ENCODE data around the gene TET3.

TET3 gene

GRCh38 chr2:74007121-74007520 lies 22.4 kb downstream of the TET3 start:
- DNase-seq (ENCODE audit: low read depth) = no peak

DNA sequence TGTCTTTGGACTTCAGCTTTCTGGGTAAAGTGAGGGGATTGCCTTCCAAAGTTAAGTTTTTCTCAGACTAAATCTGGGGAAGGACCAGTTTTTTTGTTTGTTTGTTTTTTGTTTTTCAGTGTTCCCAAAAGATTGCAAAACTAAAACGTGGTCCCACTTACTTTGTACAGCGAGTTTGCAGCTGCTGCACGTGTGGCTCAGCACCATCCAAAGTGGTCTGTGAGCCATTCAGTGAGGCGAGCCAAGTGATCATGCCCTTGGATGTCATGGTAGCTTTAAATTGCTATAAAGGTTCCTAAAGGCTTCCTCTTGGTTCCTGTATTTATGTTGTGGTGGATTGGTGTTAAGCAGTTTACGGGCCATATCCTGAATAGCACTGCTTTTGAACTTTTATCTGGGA lies 23.0 kb downstream of the TET3 start:
- no peak for DNase-seq (ENCODE audit: low read depth)

- DNase-seq (ENCODE audit: low read depth) = no peak
These were observed 24.2 kb downstream of the TET3 start for GRCh38 chr2:74008761-74009395.

DNA sequence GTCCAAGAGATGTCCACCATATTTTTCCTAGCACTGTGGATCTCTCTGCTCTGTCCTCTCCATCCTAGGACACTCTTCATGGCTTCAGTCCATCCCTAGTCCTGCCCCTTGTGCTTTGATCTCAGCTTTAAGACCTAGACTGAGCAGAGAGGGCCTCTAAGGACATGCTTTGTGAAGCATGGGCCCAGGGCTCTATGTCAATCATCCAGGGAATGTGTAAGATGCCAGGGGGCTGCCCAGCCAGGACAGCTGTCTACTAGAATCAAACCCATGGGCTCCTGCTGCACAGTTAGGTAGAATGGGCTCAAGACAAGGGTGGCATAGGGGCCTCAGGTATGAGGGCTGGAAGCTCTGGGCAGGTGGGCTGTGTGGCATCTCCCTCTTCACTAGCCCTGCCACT lies 24.9 kb downstream of the TET3 start:
- no peak for DNase-seq (ENCODE audit: low read depth)

GRCh38 chr2:74010087-74010541 lies 25.4 kb downstream of the TET3 start:
- DNase-seq (ENCODE audit: low read depth) = no peak

DNA sequence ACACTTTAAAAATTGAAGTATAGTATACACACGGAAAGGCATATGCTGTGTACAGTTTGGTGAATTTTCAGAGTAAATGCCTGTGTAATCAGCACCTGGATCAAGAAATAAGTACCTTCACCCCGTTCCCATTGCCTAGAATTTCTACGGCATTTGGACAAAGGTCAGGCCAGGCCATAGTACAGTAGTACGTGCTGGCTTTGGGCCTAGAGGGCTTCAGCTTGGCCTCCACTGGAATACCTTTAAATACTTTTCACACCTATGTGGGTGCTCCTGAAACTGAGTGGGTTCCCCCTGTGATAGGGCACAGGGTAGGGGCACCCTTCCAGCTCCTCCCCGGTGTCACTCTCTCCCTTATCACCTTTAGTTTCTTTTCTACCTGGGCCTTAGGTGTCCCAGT lies 26.5 kb downstream of the TET3 start:
- no peak for DNase-seq (ENCODE audit: low read depth)

- no peak for DNase-seq (ENCODE audit: low read depth)
These were observed 30.1 kb downstream of the TET3 start for GRCh38 chr2:74014813-74015212.

DNA sequence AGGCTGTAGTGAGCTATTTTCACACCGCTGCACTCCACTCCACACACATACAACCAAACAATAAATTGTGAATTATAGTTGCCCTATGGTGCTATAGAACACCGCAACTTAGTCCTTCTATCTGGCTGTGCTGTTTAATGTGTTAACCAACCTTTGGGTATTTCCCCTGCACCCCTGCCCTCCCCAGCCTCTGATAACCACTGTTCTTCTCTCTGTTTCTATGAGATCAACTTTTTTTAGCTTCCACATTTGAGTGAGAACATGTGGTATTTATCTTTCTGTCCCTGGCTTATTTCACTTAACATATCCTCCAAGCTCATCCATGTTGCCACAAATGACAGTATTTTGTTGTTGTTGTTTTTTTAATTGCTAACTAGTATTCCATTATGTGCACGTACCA lies 32.5 kb downstream of the TET3 start:
- no peak for DNase-seq (ENCODE audit: low read depth)

DNA sequence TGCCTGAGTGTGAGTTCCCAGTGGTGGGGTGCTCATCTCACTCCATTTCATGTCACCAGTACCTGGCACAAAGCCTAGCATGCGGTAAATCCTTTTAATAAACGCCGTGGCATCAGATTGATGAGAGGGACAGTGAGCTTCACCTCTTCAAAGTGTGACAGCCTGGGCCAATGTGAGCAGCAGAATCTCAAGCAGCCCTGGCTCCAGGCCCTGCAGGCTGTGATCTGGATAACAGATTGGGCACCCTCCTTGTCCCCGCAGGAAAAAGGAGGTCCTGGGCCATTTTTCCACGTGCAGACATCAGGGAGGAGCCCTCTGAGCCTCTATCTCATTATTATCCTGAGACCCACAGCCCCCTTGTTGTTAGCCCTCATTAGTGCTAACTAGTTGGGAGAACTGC lies 34.8 kb downstream of the TET3 start:
- no peak for DNase-seq (ENCODE audit: low read depth)

DNA sequence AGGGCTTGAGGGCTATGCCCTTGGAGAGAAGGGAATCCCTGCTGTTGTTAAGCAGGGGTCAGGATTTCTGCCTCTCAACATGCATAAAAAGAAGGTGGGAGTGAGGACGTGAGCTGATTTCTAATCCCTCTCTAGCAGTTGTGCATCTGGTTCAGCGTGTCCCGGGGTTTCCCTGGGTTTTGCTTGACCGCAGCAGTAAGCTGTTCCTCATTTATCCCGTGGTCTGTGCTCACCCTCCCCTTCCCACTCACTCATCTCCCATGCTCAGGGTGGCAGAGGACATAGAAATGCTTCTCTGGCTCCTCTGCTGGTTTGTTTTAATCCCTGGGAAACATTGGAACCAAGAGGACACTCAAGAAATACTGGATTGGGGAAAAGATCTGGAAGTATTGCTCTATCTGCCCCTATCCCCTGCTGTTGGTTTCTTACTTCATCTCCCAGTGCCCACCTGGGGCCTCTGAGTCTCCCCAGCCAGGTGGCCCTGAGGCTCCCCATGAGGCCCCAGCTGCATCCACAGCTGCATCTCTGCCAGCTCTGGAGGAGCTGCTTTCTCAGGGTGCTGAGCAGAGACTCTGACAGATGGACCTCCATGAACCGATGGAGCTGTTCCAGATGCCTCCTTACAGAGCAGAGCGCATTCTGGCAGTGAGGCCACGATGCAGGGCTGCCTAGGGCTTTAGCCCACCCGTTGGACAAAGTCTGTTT lies 36.1 kb downstream of the TET3 start:
- DNase-seq (ENCODE audit: low read depth) = no peak

GRCh38 chr2:74021407-74021755 lies 36.7 kb downstream of the TET3 start:
- DNase-seq (ENCODE audit: low read depth) = no peak

DNA sequence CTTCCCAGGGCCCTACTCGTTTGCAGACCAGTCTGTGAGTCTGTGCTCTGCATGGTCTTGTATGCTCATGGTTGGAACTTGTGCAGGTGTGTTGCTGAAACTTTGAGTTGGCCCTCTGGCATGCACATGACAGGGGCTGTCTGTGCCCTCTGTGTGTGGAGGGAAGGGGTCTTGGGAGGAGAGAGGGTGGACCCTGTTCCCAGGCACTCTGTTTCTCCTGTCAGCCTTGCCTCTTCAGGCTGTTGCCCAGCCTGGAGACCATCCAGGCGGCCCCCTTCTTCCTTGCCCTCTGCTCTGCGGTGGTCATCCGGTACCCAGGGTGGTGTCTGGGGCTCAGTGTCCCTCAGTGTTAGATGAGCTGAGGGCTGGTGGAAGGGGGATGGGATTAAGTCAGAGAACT lies 39.5 kb downstream of the TET3 start:
- DNase-seq (ENCODE audit: low read depth) = no peak

GRCh38 chr2:74025971-74026612 lies 41.4 kb downstream of the TET3 start:
- DNase-seq (ENCODE audit: low read depth) = no peak

GRCh38 chr2:74026687-74027241 lies 42.1 kb downstream of the TET3 start:
- DNase-seq (ENCODE audit: low read depth) = no peak

- no peak for DNase-seq (ENCODE audit: low read depth)
These were observed 42.8 kb downstream of the TET3 start for GRCh38 chr2:74027496-74027895.

DNA sequence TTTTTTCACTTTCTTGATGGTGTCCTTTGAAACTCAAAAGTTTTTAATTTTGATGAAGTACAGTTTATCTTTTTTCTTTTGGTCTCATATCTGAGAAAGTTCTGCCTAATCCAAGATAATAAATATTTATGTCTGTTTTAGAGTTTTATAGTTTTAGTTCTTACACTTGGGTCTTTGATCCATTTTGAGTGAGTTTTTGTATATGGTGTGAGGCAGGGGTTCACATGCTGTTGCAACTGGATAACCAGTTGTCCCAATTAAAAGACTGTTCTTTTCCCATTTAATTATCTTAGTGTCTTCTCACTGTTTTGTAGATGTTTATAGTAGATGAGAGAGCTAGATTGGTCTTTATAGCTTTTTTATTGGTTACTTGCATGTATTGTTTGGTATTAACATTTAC lies 43.6 kb downstream of the TET3 start:
- DNase-seq (ENCODE audit: low read depth) = no peak

DNA sequence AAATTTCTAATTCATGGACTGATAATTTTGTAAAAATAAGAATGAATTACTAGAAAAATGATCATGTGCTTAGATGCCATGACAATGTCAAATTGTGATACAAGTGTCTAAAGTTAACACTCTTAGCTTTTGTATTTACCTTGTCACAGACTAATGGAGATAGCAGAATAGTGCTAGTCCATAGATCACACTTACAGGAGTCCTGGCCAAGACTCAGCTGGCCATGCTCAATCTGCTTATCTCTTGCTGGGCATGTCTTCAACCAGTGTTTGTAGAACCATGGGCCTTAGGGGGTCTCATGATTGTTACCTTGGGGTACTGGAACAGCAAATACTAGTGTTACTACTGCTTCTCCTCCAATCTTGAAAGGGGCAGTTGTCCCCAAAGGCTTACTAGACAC lies 44.0 kb downstream of the TET3 start:
- DNase-seq (ENCODE audit: low read depth) = no peak

DNA sequence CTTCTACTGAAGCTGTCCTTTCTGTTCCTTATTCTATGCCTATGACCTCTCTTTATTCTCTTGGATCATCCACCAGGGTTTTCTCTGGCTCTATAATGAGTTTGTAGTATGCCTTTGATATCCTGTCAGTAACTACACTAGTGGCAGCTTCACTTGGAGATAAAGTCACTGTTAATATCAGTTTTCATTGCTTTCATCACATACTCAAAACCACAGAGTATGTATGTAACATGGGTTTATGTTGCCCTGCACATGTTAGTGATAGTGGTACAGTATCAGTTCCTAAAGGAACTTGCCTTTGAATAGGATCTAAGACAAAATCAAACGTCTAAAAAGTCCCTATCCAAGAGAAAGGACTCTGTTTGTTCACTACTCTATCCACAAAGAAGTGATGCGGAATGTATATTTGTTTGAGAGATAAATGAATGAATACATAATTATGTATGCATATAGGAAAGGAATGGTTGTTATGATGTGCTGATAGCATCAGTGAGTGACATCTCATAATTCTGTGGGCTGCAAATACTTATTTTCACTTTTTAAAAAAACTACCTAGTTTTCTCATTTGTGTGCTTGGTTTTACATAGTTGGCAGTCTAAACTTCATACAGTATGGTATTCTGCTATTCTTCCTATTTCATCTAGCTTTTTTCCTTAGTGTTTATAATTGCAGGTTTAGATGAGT lies 45.1 kb downstream of the TET3 start:
- DNase-seq (ENCODE audit: low read depth) = no peak

DNA sequence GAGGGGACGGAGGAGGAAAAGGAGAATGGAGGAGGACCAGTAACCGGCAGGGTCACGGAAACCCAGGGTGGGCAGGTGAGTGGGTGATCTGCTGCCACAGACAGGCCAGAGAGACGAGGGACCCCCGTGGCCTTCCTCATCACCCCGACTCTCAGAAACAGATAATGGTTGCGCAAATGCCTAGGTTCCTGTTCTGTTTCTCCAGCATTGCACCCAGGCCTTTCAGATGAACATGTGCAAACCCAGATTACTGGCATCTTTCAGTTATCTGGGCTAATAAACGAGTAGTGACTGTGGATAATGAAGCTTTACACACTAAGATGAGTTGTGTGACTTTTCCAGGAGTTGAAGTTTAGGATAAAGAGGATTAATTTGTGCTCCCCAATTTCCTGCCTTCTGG lies 46.5 kb downstream of the TET3 start:
- DNase-seq (ENCODE audit: low read depth) = no peak

GRCh38 chr2:74031959-74032287 lies 47.2 kb downstream of the TET3 start:
- DNase-seq (ENCODE audit: low read depth) = no peak

GRCh38 chr2:74033375-74033774 lies 48.7 kb downstream of the TET3 start:
- no peak for DNase-seq (ENCODE audit: low read depth)
